Endothelial cell (in vitro differentiated cells): ENCODE data around the gene APBB2. TPM values are rescaled to one million over a fixed set of nuclear protein-coding genes. Genes with fewer than 3 reads are reported as not detected.

Source experiments
- DNase-seq: peaks from one replicate; pipeline ENCODE4 v3.0.0; 2021; ENCODE audit warnings: low spot score
- H3K27ac Mint-ChIP-seq: one replicate; pipeline ENCODE4 v1.8.0; 2021; ENCODE audit warnings: mixed read lengths, inconsistent platforms; ENCODE audit not compliant: unreplicated experiment
- H3K27me3 Mint-ChIP-seq: one replicate; pipeline ENCODE4 v1.8.0; 2021; ENCODE audit warnings: mild to moderate bottlenecking, moderate library complexity, mixed read lengths, inconsistent platforms; ENCODE audit not compliant: unreplicated experiment
- H3K36me3 Mint-ChIP-seq: one replicate; pipeline ENCODE4 v1.8.0; 2021; ENCODE audit warnings: mild to moderate bottlenecking, low read depth, mixed read lengths, inconsistent platforms; ENCODE audit not compliant: unreplicated experiment
- H3K4me1 Mint-ChIP-seq: one replicate; pipeline ENCODE4 v1.8.0; 2021; ENCODE audit warnings: mild to moderate bottlenecking, mixed read lengths, inconsistent platforms; ENCODE audit not compliant: unreplicated experiment
- H3K4me3 Mint-ChIP-seq: one replicate; pipeline ENCODE4 v1.8.0; 2021; ENCODE audit warnings: mild to moderate bottlenecking, mixed read lengths, inconsistent platforms; ENCODE audit not compliant: unreplicated experiment
- H3K9me3 Mint-ChIP-seq: one replicate; pipeline ENCODE4 v1.8.0; 2021; ENCODE audit warnings: mixed read lengths, inconsistent platforms; ENCODE audit not compliant: unreplicated experiment
- CTCF ChIP-seq: fragments of 200-600 bp; sonication (generic); IDR thresholded peaks from one replicate; pipeline ENCODE4 v1.5.0; 2021; ENCODE audit warnings: antibody characterized with exemption; ENCODE audit not compliant: unreplicated experiment
- total RNA-seq: library from RNA; stranded (reverse); fragmentation: NEBNext Ultra II Directional; extraction: Animal tissue kit (Norgen Biotek cat#: 25700); gene quantifications from one replicate; pipeline ENCODE4 v1.2.1, GENCODE V29; 2021; ENCODE audit not compliant: unreplicated experiment

APBB2 gene
- total RNA-seq, 1 donor from 2014 or later = 103 TPM

GRCh38 chr4:41080976-41081375, 133.4 kb downstream of the APBB2 start:
- H3K27ac Mint-ChIP-seq = no peak overlapping the region
- no peak for TF ChIP-seq CTCF

GRCh38 chr4:41079881-41080560, 134.3 kb downstream of the APBB2 start:
- Mint-ChIP-seq H3K27me3 (no peaks in the 10 kb centered on the region), H3K27ac (no peak overlapping the region), H3K9me3 (no peaks in the 10 kb centered on the region), H3K36me3 (no peaks in the 10 kb centered on the region), H3K4me1 (no peaks in the 10 kb centered on the region), H3K4me3 (no peak overlapping the region)
- no peak for DNase-seq
- TF ChIP-seq CTCF = no peak

More at GRCh38 chr4:41080976-41081375, 133.4 kb downstream of the APBB2 start:
- DNase-seq = no peak
- Mint-ChIP-seq H3K36me3 (peaks cover 2% of the 10 kb centered on the region), H3K9me3 (no peaks in the 10 kb centered on the region), H3K4me3 (no peak overlapping the region), H3K4me1 (no peaks in the 10 kb centered on the region), H3K27me3 (no peaks in the 10 kb centered on the region)

- Mint-ChIP-seq H3K9me3 (no peaks in the 10 kb centered on the region), H3K36me3 (no peaks in the 10 kb centered on the region), H3K27ac (no peak overlapping the region), H3K4me1 (peaks cover 6% of the 10 kb centered on the region), H3K4me3 (no peak overlapping the region), H3K27me3 (no peaks in the 10 kb centered on the region)
- TF ChIP-seq CTCF = no peak
- DNase-seq = no peak
Observed at GRCh38 chr4:41077628-41078027, 136.7 kb downstream of the APBB2 start.

GRCh38 chr4:41076481-41076880, 137.9 kb downstream of the APBB2 start:
- H3K4me3 Mint-ChIP-seq = no peak overlapping the region
- no peak overlapping the region for H3K27ac Mint-ChIP-seq
- no peaks in the 10 kb centered on the region for H3K36me3 Mint-ChIP-seq
- H3K4me1 Mint-ChIP-seq = peaks cover 15% of the 10 kb centered on the region
- no peak for TF ChIP-seq CTCF
- H3K27me3 Mint-ChIP-seq = peaks cover 2% of the 10 kb centered on the region
- no peak for DNase-seq
- no peaks in the 10 kb centered on the region for H3K9me3 Mint-ChIP-seq

GRCh38 chr4:41074215-41074614, 140.1 kb downstream of the APBB2 start:
- Mint-ChIP-seq H3K4me1 (peaks cover 15% of the 10 kb centered on the region), H3K9me3 (no peaks in the 10 kb centered on the region), H3K36me3 (no peaks in the 10 kb centered on the region), H3K4me3 (no peak overlapping the region), H3K27me3 (peaks cover 2% of the 10 kb centered on the region), H3K27ac (no peak overlapping the region)
- DNase-seq = no peak
- no peak for TF ChIP-seq CTCF
